ENCODE results near the gene LYRM7. TPM values are rescaled to one million over a fixed set of nuclear protein-coding genes. Genes with fewer than 3 reads are reported as not detected.
A peak's percentile ranks its signal among the peaks of the same experiment; 100 is the strongest.
"Not testable (repeated sequence)": the region's sequence is repeated elsewhere in the genome, so short reads cannot be mapped to it uniquely, and the experiment has no call there.

LYRM7 gene
- total RNA-seq, 1 donor from 2014 or later: 4.8 TPM

DNA sequence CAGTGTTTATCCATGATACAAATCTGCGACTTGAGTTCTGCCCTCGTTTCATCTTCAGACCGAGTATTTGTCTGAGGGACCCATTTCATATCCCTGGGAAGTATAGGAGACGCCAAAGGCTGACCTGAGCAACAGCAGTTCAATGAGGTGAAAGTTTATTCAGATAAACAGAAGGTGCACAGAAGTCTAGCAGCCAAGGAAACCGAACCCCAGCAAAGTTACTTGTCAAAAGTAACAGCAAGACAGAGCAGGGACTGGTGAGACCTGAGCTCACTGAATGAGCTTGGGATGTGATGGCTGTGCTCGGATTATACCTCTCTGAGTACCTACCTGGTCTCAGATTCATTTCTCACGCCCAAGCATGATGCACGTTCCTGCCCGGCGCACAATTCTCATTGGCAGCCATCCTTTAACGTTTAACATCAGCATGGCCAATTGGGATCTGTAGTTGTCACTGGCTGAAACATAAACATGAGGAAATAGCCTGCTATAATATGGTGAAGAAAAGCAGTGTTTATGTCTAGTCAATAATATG lies 599 bp downstream of the LYRM7 start:
- DNase-seq (ENCODE audit: low spot score) (no peak), ATAC-seq (peak; percentile 20)

DNA sequence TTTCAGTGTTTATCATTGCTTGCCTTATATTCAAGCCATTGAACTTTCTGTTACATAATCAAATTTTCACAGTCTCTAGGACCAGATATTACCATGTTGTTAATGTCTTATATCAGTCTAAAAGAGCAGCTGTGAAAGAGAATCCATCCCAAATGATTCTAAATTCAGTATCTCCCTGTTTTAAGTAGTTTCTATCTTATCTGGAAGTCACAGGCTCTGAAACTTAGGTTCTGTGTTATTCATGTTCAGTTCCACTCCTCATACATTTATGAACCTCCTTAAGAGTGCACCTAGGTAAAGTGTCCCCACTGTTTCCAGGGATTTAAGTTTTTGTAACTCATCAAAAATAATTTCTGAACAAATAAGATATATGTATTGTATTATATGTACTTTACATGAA lies 9.7 kb downstream of the LYRM7 start:
- ATAC-seq: no peak

GRCh38 chr5:131182839-131183238 lies 12.1 kb downstream of the LYRM7 start:
- ATAC-seq (no peak), DNase-seq (ENCODE audit: low spot score) (no peak)

More for the DNA sequence above, 9.7 kb downstream of the LYRM7 start:
- no peak for DNase-seq (ENCODE audit: low spot score)

DNA sequence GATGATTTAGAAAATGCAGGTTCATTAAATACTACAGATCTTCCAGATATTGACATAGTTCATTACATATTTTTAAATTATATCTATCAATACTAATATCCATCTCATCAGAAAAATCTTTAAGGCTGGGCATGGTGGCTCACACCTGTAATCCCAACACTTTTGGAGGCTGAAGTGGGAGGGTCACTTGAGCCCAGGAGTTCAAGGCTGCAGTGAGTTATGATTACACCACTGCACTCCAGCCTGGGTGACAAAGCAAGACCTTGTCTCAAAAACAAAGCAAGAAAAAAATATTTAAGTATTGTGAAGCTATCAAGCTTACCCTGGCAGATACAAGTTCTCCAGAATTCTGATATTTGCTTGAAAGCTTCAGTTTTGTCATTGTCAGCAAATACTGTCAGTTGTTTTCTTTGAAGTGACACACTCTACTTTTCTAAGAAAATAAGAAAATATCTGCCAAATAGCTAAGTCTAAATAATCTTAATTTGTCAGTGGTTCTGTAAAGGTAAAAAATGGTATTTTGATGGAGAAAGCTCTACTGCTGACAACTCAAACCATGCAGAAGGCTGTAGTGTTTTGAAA lies 14.9 kb downstream of the LYRM7 start:
- no peak for ATAC-seq
- DNase-seq (ENCODE audit: low spot score): no peak

DNA sequence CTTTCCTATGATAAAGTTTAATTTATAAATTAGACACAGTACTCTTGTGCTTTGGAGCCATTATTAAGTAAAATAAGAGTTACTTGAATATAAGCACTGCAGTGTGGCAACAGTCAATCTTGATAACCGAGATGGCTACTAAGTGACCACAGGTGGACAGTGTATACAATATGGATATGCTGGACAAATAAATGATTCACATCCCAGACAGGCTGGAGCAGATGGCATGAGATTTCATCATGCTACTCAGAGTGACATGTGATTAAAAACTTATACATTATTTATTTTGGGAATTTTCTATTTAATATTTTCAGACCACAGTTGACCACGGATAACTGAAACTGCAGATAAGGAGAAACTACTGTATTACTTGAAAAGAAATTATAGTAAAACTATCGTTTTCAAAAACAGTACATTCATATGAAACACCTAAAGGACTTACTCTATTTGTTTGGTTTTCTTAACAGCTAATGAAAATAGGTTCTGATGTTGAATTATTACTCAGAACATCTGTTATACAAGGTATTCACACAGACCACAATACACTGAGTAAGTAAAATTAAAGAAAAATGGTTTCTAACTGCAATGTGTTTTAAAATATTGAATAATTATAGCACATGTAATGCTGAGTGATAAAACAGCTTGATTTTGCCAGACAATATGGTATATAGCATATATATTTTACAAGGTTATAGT lies 16.0 kb downstream of the LYRM7 start:
- DNase-seq (ENCODE audit: low spot score): no peak
- no peak for ATAC-seq

DNA sequence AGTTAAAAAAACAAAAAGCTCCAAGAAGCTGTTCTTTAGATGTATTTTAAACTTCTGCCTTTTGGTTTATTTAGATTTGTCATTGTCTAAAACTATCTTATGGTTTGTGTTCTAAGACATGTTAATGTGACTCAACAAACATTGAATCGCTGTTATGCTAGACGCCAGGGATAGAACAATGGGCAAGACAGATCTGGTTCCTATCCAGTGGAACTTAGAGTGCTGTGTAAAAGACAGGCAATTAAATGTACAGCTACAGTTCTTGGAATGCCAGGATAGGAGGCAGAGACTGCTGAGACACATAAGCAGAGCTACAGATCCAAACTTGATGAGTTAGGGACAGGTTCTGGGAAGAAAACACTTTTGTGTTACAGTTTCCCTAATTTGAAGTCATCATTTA lies 22.4 kb downstream of the LYRM7 start:
- DNase-seq (ENCODE audit: low spot score) (no peak), ATAC-seq (no peak)

GRCh38 chr5:131193897-131194296 lies 23.2 kb downstream of the LYRM7 start:
- DNase-seq (ENCODE audit: low spot score); ATAC-seq: not testable (repeated sequence)

DNA sequence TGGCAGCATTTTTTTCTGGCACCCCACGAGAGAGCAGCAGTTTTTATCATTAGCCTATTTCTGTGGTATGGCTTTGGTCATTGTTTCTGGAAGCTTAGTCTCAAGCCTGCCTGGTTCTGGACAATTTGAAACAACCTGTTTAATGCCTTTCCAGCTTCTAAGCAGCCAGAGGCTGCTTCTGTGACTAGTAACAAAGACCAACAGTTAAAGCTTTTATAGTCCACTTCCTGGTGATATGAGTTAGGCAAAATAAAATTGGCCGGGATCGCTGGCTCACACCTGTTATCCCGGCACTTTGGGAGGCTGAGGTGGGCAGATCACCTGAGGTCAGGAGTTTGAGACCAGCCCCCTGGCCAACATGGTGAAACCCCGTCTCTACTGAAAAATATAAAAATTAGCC lies 24.0 kb downstream of the LYRM7 start:
- ATAC-seq: no peak

DNA sequence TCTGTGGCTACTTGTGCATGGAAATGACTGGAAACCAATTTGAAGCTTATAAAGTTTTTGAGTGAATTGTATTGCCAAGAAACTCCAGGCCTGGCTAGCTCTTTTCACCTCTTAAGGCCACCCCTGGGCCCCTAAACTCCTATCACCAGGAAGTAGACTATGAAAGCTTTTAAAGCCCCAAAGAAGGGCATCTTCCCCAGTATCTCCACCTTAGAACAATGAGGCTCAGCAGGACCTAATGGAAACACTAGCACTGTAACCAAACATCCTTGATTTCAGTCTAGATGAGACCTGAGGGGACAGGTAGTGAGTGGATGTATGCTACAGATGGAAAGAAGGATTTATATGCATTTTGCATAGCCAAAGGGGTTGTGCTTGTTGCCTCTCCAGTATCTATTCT lies 25.0 kb downstream of the LYRM7 start:
- ATAC-seq: no peak
- no peak for DNase-seq (ENCODE audit: low spot score)

More for the DNA sequence above, 24.0 kb downstream of the LYRM7 start:
- no peak for DNase-seq (ENCODE audit: low spot score)

- DNase-seq (ENCODE audit: low spot score) (no peak), ATAC-seq (no peak)
Observed at GRCh38 chr5:131196331-131196730, 25.6 kb downstream of the LYRM7 start.

GRCh38 chr5:131198625-131199024 lies 27.9 kb downstream of the LYRM7 start:
- ATAC-seq: no peak
- no peak for DNase-seq (ENCODE audit: low spot score)

DNA sequence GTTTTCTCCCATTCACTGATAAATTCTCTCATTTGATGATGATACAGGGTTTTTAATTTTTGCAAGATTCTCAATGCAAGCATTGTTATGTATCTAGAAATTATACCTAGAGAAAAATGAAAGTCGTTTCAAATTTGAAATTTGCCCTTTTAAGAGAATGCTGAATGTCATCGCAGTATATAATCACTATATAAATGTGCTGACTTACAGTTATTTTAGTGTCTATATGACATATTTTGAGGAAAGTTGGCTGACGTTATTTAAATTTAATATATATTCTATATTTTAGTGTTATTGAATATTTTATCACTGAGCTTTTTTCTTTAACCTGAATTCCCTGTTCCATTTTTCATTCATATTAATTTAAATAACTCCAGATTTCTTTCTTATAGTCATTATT lies 29.8 kb downstream of the LYRM7 start:
- no peak for DNase-seq (ENCODE audit: low spot score)
- no peak for ATAC-seq

- ATAC-seq (no peak), DNase-seq (ENCODE audit: low spot score) (no peak)
Observed at GRCh38 chr5:131204964-131205363, 34.2 kb downstream of the LYRM7 start.

GRCh38 chr5:131206061-131206460 lies 35.3 kb downstream of the LYRM7 start:
- ATAC-seq: no peak
- DNase-seq (ENCODE audit: low spot score): no peak

DNA sequence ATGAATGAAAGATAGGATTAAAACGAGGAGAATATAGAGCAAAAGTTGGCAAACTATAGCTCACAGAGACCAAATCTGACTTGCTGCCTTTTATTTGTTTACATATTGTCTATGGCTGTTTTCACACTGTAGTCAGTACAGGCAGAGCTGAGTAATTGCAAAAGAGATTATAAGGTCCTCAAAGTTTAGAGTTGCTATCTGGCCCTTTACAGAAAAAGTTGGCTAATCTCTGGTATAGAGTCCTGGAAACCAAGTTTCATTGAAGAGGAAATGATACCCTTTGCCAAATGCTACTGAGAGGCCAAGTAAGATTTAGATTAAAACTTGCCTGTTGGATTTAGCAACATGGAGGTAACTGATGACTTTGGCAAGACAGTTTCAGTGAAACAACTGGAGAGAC lies 36.0 kb downstream of the LYRM7 start:
- DNase-seq (ENCODE audit: low spot score) (no peak), ATAC-seq (peak; percentile 31)

GRCh38 chr5:131209175-131209505 lies 38.4 kb downstream of the LYRM7 start:
- DNase-seq (ENCODE audit: low spot score) (no peak), ATAC-seq (no peak)

DNA sequence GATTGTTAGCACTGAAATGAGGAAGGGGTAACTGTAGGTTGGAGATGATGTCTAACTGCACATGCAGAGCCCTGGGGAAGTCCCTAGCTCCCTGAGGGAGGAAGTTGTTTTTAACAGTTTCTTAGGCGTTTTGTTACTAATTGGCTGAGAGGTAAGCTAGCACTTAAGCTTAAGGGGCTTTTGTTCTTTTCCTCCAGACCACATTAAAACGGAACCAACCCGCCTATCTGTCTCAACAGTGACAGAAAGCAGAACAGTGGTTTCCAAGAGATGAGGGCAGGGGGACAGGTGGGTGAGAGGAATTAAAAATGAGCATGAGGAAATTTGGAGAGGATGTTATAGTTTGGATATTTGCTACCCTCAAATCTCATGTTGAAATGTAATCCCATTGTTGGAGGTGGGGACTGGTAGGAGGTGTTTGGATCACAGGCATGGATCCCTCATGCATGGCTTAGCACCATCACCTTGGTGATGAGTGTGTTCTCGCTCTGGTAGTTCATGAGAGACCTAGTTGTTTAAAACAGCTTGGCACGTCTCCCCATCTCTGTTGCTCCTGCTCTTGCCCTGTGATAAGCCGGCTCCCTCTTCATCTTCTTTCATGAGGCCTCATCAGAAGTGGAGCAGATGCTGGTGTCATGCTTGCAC lies 38.9 kb downstream of the LYRM7 start:
- ATAC-seq: peak; percentile 39
- DNase-seq (ENCODE audit: low spot score): no peak

DNA sequence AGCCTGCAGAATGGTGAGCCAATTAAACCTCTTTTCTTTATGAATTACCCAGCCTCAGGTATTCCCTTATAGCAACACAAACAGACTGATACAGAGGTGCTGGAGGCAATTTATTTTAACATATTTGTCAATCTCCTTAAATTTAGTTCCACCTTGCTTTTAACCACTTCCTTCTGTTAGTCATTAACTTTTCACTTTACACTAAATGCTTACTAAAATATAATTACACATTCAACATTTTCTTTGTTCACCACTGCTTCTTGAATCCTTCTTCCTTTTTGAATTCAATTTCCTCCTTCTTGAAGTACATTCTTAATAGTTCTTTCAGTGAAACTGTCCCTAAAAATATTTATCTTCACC lies 39.4 kb downstream of the LYRM7 start:
- DNase-seq (ENCODE audit: low spot score) (no peak), ATAC-seq (no peak)

- ATAC-seq (no peak), DNase-seq (ENCODE audit: low spot score) (no peak)
Observed at GRCh38 chr5:131211669-131212068, 40.9 kb downstream of the LYRM7 start.

GRCh38 chr5:131212471-131213021 lies 41.8 kb downstream of the LYRM7 start:
- ATAC-seq: no peak
- no peak for DNase-seq (ENCODE audit: low spot score)

- no peak for DNase-seq (ENCODE audit: low spot score)
- ATAC-seq: no peak
Observed at GRCh38 chr5:131214609-131215227, 44.0 kb downstream of the LYRM7 start.

GRCh38 chr5:131217791-131218190 lies 47.0 kb downstream of the LYRM7 start:
- no peak for ATAC-seq
- DNase-seq (ENCODE audit: low spot score): no peak

Data from left lobe of liver (tissue), 2 donors.